GM21390 (cell line): Measurements from ENCODE around the gene SLC16A6.
"Not testable (repeated sequence)": the region's sequence is repeated elsewhere in the genome, so short reads cannot be mapped to it uniquely, and the experiment has no call there.

Experiments
- ATAC-seq: cut with Tn5 transposase; IDR thresholded peaks from one replicate; pipeline ENCODE4 v1.9.1; 2021; ENCODE audit not compliant: unreplicated experiment

Gene SLC16A6

DNA sequence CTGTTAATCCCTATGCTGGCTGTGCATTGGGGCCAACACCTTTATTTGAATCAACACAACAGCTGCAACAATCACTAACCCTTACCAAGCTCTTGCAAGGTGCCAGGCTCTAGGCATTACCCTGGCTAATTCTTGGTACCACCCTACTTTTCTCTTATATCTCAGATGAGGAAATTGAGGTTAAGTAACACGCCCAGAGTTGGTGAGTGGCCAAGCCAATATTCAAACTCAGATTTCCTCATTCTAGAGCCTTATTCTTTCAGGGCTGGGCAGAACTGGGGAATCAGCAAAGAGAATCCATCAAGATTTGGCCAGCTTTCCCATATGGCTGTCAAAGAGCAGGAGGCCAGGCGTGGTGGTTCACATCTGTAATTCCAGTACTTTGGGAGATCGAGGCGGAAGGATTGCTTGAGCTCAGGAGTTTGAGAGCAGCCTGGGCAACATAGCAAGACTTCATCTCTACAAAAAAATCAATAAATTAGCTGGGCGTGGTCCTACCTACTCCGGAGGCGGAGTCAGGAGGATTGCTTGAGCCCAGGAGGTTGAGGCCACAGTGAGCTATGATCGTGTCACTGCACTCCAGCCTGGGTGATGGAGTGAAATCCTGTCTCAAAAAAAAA, 24.1 kb upstream of the SLC16A6 start:
- ATAC-seq = no peak

DNA sequence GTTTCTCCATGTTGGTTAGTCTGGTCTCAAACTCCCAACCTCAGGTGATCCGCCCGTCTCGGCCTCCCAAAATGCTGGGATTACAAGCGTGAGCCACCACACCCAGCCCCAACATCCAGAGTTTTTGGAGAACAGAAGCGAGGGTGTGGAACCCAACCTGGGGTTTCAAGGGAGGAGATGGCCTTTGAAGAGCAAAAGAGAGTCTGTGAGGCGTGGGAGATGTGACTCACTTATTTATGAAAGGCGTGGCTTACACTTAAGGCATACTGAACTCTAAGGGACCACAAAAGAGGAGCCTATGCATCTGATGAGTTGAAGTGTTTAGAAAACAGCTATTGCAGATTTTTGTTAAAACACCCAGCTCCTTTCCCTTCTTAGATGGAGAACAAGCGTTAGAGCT, 19.2 kb upstream of the SLC16A6 start:
- ATAC-seq = no peak

DNA sequence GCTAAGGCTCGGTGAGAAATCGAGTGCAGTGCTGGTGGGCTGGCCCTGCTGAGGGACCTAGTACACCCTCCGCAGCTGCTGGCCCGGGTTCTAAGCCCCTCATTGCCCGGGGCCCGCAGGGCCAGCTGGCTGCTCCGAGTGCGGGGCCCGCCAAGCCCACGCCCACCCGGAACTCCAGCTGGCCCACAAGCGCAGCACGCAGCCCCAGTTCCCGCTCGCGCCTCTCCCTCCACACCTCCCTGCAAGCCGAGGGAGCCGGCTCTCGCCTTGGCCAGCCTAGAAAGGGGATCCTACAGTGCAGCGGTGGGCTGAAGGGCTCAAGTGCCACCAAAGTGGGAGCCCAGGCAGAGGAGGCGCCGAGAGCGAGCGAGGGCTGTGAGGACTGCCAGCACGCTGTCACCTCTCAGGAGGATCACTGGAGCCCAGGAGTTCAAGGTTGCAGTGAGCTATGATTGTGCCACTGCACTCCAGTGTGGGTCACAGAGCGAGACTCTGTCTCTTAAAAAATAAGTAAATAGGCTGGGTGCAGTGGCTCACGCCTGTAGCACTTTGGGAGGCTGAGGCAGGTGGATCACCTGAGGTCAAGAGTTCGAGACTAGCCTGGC, 18.2 kb upstream of the SLC16A6 start:
- not testable (repeated sequence) for ATAC-seq

GRCh38 chr17:68308486-68308885, 17.6 kb upstream of the SLC16A6 start:
- not testable (repeated sequence) for ATAC-seq

DNA sequence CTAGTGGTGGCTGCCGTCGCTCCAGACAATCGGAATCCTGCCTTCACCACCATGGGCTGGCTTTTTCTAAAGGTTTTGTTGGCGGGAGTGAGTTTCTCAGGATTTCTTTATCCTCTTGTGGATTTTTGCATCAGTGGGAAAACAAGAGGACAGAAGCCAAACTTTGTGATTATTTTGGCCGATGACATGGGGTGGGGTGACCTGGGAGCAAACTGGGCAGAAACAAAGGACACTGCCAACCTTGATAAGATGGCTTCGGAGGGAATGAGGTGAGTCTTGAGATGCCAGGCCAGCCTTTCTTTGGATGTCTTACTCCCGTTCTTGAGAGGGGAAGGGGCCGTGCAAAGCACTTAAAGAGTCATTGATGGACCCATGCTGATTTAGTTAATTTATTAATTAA, 16.5 kb upstream of the SLC16A6 start:
- no peak for ATAC-seq

DNA sequence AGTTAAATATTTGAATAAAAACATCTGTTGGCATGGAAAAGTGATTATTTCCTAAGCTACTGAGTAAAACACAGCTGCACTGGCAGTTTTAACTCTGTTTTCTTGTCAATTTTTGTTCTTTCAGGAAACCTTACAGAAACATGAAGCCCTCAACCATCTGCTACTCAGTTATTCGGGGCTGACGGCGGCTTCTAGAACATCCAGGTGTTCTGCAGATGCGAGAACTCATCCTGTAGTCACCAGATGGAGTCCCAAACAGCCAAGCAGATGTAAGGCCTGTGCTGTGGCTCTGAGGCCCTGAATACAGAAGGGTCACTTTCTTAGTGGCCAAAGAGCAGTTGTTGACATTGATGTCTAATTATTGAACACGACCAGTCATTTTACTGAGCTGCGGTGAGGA, 15.9 kb upstream of the SLC16A6 start:
- ATAC-seq = no peak

DNA sequence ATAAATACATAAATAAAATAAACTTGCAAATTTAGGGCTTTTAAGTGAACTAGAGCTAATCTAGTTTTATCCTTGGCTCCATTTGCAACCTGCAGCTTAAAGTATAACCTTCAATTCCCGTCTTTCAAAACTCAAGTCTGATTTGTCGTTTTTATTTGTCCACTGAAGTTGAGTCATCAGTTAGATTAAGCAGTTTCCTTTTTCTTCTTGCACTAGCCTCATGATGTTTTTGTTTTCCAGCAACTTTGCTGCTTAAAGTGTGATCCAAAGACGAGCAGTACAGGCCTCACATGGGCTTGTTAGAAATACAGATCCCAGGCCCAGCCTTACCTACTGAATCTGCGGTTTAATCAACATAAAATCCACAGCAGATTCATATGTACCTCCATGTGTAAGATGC, 14.2 kb upstream of the SLC16A6 start:
- no peak for ATAC-seq

DNA sequence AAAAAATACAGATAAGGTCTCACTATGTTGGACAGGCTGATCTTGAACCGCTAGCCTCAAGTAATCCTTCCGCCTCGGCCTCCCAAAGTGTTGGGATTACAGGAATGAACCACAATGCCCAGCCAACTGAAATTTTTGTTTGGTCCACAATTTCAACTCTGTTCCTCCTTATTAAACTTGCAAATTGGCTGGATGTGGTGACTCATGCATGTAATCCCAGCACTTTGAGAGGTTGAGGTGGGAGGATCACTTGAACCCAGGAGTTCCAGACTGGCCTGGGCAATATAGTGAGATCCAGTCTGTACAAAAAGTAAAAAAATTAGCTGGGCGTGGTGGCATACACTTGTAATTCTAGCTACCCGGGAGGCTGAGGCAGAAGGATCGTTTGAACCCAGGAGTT, 13.8 kb upstream of the SLC16A6 start:
- ATAC-seq = no peak

GRCh38 chr17:68302666-68303065, 11.7 kb upstream of the SLC16A6 start:
- no peak for ATAC-seq

GRCh38 chr17:68302066-68302564, 11.2 kb upstream of the SLC16A6 start:
- ATAC-seq = no peak

- no peak for ATAC-seq
Observed at GRCh38 chr17:68301438-68301959, 10.6 kb upstream of the SLC16A6 start.

DNA sequence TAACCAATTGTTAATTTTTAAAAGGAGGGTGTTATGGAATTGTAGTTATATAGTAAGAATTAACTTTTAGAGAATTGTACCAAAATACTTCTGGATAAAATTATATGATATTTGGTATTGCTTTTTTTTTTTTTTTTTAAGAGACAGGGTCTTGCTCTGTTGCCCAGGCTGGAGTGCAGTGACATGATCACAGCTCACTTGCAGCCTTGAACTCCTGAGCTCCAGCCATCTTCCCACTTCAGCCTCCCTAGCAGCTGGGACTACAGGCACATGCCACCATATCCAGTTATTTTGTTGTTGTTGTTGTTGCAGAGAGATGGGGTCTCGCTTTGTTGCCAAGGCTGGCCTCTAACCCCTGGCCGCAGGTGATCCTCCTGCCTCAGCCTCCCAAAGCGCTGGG, 8.9 kb upstream of the SLC16A6 start:
- ATAC-seq = no peak

- ATAC-seq = no peak
Observed at GRCh38 chr17:68298601-68299000, 7.7 kb upstream of the SLC16A6 start.

- no peak for ATAC-seq
Observed at GRCh38 chr17:68297195-68297594, 6.3 kb upstream of the SLC16A6 start.

- no peak for ATAC-seq
Observed at GRCh38 chr17:68296217-68297191, 5.6 kb upstream of the SLC16A6 start.

- no peak for ATAC-seq
Observed at GRCh38 chr17:68295086-68295485, 4.2 kb upstream of the SLC16A6 start.

DNA sequence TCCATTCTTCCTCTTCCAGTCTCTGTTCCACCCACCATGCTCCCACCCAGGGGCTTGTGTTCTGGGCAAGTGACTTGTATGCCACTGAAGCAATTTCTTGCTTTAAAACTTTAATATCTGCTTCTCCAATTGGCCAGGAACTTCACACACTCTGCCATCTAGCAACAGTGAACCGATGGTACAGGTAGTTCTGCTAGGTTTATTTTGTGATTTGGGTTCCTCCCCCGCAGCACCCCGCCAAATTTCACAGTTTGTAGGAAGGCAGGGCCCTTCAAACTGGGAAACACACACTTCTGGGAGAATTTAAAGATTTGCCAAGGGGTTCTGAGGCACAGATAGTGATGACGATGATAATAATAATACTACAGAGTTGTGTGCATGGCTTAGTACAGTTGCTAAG, 3.7 kb upstream of the SLC16A6 start:
- no peak for ATAC-seq

DNA sequence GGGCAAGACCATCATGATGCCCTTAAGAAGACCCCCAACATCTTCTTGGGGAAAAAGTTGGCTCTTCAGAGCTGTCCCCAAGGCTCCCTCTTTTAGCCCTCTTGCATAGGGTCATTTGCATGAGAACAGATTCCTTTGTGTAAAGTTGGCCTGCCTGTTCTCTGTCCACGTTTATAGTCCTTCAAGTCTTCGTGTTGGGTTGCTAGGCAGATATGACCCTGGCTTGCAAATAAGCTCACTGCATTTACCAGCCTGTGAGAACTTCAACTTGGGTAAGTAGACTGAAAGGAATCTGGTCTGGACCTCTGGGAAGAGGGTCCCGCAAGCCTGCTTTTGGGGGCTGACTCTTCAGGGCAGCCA, 3.2 kb upstream of the SLC16A6 start:
- ATAC-seq = no peak

- no peak for ATAC-seq
Observed at GRCh38 chr17:68293490-68294195, 2.7 kb upstream of the SLC16A6 start.

DNA sequence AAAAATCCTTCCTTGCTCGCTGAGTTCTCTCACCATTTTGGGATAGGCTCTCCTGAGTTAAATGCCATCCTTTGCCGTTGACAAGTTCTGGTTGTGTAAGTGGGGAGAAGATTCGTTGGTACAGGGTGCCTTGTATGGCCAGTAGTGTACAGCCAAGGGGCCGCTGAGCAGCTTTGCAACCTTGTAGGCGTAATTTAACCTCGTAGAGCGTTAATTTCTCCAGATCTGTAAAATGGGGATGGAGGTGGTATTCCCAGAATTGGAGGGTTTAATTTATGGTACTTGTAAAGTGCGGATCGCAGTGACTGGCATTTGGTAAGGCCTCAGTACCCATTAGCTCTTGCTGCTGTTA, 1.7 kb upstream of the SLC16A6 start:
- no peak for ATAC-seq
